ENCODE data around the gene C20orf204. TPM values are rescaled to one million over a fixed set of nuclear protein-coding genes. Genes with fewer than 3 reads are reported as not detected.

C20orf204 gene
- total RNA-seq, 2 experiments from 2014 or later, result 2.1 to 2.5 TPM

- Mint-ChIP-seq H3K9me3 (no peaks in the 10 kb centered on the region), H3K4me1 (peaks cover 14% of the 10 kb centered on the region), H3K36me3 (no peaks in the 10 kb centered on the region), H3K27me3 (peaks cover 27% of the 10 kb centered on the region), H3K4me3 (no peak overlapping the region), H3K27ac (no peak overlapping the region)
- DNase-seq, result no peak
These were observed 9.5 kb downstream of the C20orf204 start for GRCh38 chr20:64045346-64046011.

DNA sequence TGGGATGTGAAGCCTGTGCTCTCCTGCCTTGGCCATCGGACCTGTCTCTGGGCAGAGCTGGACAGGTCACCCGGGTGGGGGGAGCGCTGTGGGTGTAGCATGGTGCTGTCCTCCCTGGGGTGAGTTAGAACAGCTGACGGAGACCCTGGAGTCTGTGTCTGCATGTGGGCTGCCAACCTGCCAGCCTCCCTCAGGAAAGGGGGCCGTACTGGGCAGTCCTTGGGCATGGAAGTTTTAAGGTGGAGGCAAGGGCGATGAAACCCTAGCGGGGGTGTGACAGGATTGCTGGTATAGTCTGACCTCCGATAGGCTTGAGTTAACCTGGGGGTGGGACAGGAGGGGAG, 11.0 kb downstream of the C20orf204 start:
- no peaks in the 10 kb centered on the region for H3K9me3 Mint-ChIP-seq
- H3K27ac Mint-ChIP-seq, result no peak overlapping the region
- H3K36me3 Mint-ChIP-seq, result no peaks in the 10 kb centered on the region
- DNase-seq, result no peak
- no peak overlapping the region for H3K4me3 Mint-ChIP-seq
- peaks cover 7% of the 10 kb centered on the region for H3K4me1 Mint-ChIP-seq
- peaks cover 40% of the 10 kb centered on the region for H3K27me3 Mint-ChIP-seq

- H3K9me3 Mint-ChIP-seq, result no peaks in the 10 kb centered on the region
- peaks cover 5% of the 10 kb centered on the region for H3K4me1 Mint-ChIP-seq
- no peaks in the 10 kb centered on the region for H3K36me3 Mint-ChIP-seq
- H3K27ac Mint-ChIP-seq, result no peak overlapping the region
- DNase-seq, result no peak
- H3K4me3 Mint-ChIP-seq, result no peak overlapping the region
- peaks cover 46% of the 10 kb centered on the region for H3K27me3 Mint-ChIP-seq
These were observed 12.0 kb downstream of the C20orf204 start for GRCh38 chr20:64047968-64048401.

DNA sequence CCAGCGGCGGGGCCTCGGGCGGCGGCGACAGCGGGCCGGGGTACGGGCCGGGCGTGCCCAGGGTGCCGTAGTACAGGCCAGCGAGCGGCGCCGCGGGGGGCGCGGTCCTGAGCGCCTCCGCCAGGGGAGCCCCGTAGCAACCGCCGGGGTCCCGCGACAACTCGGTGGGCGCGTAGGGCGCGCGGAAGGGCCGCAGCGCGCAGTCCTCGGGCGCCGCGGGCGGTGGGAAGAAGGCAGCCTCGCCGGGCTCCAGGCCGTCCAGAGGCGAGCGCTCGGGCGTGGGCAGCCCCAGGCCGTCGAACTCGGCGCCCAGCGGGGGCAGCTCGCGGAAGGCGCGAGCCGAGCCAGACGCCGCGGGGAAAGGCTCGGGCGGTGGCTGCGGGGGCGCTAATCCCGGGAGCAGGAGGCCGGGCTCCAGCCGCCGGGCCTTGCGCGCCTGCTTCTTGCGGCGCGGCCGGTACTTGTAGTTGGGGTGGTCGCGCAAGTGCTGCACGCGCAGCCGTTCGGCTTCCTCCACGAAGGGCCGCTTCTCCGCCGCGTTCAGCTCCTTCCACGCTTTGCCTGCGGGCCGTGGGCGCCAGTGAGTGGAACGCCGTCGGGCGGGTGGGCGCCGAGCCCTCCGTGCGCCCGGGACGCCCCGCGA, 12.5 kb downstream of the C20orf204 start:
- Mint-ChIP-seq H3K4me1 (peaks cover 5% of the 10 kb centered on the region), H3K4me3 (no peak overlapping the region), H3K9me3 (no peaks in the 10 kb centered on the region), H3K27ac (no peak overlapping the region), H3K36me3 (no peaks in the 10 kb centered on the region), H3K27me3 (peaks cover 51% of the 10 kb centered on the region)
- DNase-seq, result no peak

DNA sequence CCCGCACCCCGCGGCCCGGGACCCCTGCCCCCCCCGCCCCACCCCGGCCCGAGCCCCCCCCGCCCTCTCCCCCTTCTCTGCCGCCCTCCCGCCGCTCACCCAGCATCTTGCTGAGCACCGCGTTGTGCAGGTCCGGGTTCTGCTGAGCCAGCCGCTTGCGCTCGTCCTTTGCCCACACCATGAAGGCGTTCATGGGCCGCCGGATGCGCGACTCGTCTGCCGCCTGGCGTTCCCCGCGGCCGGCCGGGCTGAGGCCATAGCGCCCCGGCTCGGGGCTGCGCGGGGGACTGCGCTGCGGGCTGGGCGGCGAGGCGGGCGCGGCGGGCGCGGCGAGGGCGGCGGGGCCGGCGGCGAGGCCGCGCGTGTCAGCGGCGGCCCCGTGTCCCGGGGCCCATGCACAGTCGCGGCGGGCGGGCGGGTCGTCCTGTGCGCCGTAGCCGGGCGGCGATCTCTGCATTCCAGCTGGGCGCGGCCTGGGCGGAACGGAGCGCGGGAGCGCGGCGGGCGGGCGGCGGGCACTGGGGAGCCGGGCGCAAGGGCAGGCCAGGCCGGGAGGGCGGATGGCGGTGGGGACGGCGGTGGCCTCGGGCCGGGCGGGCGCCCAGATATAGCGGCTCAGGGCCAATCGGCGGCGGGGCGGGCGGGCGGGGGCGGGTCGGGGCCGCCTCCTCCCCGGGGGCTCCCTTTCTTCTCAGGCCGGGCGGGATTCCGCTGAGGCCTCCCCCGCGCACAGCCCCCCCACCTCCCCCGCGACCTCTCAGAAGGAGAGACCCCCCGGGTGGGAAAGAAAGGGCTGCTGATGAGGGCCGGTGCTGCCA, 13.3 kb downstream of the C20orf204 start, which contains the start of gene SOX18:
Gene SOX18, minus strand, starts transcription at position 580 of the 818 bp plus-strand sequence. Its CDS starts 123 bp downstream, at position 457.
- no peaks in the 10 kb centered on the region for H3K36me3 Mint-ChIP-seq
- no peak within 1 kb of the TSS for H3K4me3 Mint-ChIP-seq
- H3K4me1 Mint-ChIP-seq, result peaks cover 5% of the 10 kb centered on the region
- no peaks in the 10 kb centered on the region for H3K9me3 Mint-ChIP-seq
- peak; percentile 51 for DNase-seq
- no peak within 1 kb of the TSS for H3K27ac Mint-ChIP-seq
- H3K27me3 Mint-ChIP-seq, result peaks cover 54% of the 10 kb centered on the region

GRCh38 chr20:64049878-64050260, 13.9 kb downstream of the C20orf204 start:
- Mint-ChIP-seq H3K27me3 (peaks cover 54% of the 10 kb centered on the region), H3K4me1 (peaks cover 5% of the 10 kb centered on the region), H3K36me3 (no peaks in the 10 kb centered on the region), H3K27ac (no peak overlapping the region), H3K9me3 (no peaks in the 10 kb centered on the region), H3K4me3 (no peak overlapping the region)
- DNase-seq, result no peak

DNA sequence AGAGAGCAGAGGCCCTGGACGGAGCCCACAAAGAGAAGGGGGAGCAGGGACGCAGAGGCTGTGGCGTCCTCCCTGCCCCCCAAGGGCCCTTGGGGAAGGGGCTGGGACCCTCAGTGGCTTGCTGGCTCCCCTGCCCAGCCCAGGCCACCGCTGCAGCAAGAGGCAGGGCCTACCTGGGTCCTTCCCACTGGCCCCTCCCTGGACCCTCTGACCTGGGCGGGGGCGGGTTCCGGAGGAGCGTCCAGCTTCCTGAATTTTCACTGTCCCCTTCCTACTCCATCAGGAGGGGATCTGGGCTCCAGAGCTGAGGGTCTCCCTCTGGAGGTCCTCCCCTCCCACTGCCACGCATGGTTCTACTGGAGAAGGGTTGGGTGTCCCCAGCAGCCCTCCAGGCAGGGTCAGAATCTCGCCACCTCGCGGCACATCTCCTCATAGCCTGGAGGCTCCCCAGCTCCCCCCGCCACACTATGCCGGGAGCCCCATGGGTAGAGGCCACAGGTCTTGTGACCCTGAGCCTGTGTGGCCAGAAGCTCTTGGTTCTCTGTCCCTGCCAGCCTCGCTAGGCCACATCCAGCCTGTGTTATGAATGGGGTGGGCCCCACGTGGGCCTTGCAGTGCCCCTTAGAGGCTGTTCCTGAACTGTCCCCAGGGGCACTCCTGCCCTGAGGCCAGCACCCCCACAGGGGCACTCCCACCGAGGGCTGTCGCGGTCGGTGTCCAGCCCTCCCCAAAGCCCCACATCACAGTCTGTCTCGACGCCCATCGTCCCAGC, 14.5 kb downstream of the C20orf204 start:
- H3K27me3 Mint-ChIP-seq, result peaks cover 54% of the 10 kb centered on the region
- no peak overlapping the region for H3K4me3 Mint-ChIP-seq

GRCh38 chr20:64051033-64051452, 15.1 kb downstream of the C20orf204 start:
- peaks cover 54% of the 10 kb centered on the region for H3K27me3 Mint-ChIP-seq
- peaks cover 2% of the 10 kb centered on the region for H3K4me1 Mint-ChIP-seq
- no peak overlapping the region for H3K4me3 Mint-ChIP-seq
- no peaks in the 10 kb centered on the region for H3K9me3 Mint-ChIP-seq
- no peak overlapping the region for H3K27ac Mint-ChIP-seq
- H3K36me3 Mint-ChIP-seq, result no peaks in the 10 kb centered on the region
- no peak for DNase-seq

More for the DNA sequence above, 14.5 kb downstream of the C20orf204 start:
- Mint-ChIP-seq H3K4me1 (peaks cover 5% of the 10 kb centered on the region), H3K27ac (no peak overlapping the region), H3K36me3 (no peaks in the 10 kb centered on the region), H3K9me3 (no peaks in the 10 kb centered on the region)
- DNase-seq, result no peak

- Mint-ChIP-seq H3K36me3 (no peaks in the 10 kb centered on the region), H3K27ac (no peak overlapping the region), H3K27me3 (peaks cover 48% of the 10 kb centered on the region), H3K9me3 (no peaks in the 10 kb centered on the region), H3K4me1 (peaks cover 2% of the 10 kb centered on the region), H3K4me3 (no peak overlapping the region)
- no peak for DNase-seq
These were observed 15.8 kb downstream of the C20orf204 start for GRCh38 chr20:64051561-64052325.

DNA sequence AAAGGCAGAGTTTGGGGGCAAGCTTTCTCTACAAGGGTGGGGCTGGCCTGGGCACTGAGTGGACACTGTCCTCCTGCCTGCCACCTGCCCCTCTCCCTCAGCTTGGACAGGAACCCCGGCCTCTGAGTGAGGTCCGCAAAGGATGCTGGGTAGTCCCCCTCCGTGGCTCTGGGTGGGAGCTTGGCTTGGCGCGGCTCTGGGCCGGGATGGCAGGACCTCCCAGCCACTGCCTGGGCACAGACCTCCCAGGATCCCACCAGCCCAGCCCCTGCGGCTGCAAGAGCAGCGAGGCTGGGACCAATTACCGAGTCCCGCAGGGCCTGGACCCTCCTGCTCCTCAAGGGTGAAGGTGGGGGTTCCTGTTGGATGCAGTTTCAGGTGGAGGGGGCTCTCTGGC, 16.3 kb downstream of the C20orf204 start:
- DNase-seq, result no peak
- no peaks in the 10 kb centered on the region for H3K36me3 Mint-ChIP-seq
- no peaks in the 10 kb centered on the region for H3K9me3 Mint-ChIP-seq
- H3K4me3 Mint-ChIP-seq, result no peak overlapping the region
- H3K27ac Mint-ChIP-seq, result no peak overlapping the region
- H3K4me1 Mint-ChIP-seq, result peaks cover 3% of the 10 kb centered on the region
- peaks cover 42% of the 10 kb centered on the region for H3K27me3 Mint-ChIP-seq

DNA sequence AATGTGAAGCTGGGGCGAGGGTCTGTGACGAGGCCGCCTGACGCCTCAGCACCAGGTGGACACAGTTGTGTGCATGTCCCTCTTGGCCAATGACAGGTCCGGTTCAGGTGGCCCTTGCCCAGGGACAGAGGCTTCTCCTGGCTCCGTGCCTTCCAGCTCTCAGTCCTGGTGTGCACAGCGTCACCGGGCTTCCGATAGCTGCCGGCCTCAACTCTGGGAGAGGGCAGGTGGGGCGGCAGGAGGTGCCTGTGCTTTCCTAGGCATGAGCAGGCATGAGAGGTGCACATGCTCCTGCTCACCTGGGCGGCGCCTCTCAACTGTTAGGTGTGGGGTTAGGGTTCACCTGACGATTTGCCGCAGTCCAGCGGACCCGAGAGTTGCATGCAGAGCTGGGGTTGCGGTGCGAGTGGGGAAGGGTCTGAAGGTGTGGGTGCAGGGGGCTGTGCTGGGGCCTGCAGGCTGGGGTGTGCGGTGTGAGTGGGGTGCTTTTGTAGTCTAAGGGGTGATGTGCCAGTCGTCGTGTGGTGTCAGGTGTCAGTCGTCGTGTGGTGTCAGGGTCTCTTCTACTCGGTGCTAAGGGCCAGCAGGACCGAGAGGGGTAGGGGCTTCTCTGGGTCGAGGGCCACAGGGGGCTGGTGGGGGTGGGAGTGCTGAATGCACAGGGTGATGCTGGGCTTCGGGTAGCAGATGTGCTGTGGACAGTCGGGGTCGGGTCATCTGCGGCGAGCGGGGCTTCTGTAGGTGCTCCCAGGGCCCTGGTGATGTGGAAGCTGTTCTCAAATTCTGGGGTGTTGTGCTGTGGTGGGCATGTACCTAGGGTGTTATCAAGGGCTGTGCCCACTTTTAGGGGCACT, 17.2 kb downstream of the C20orf204 start:
- H3K4me3 Mint-ChIP-seq, result no peak overlapping the region
- H3K4me1 Mint-ChIP-seq, result peaks cover 7% of the 10 kb centered on the region
- no peak for DNase-seq
- no peaks in the 10 kb centered on the region for H3K36me3 Mint-ChIP-seq
- H3K9me3 Mint-ChIP-seq, result no peaks in the 10 kb centered on the region
- H3K27me3 Mint-ChIP-seq, result peaks cover 36% of the 10 kb centered on the region
- no peak overlapping the region for H3K27ac Mint-ChIP-seq

GRCh38 chr20:64053841-64054661, 18.1 kb downstream of the C20orf204 start:
- Mint-ChIP-seq H3K27ac (no peak overlapping the region), H3K27me3 (peaks cover 33% of the 10 kb centered on the region), H3K4me3 (no peak overlapping the region)

GRCh38 chr20:64055396-64055892, 19.5 kb downstream of the C20orf204 start:
- Mint-ChIP-seq H3K4me3 (no peak overlapping the region), H3K36me3 (no peaks in the 10 kb centered on the region), H3K27ac (no peak overlapping the region), H3K27me3 (peaks cover 27% of the 10 kb centered on the region), H3K4me1 (peaks cover 9% of the 10 kb centered on the region), H3K9me3 (no peaks in the 10 kb centered on the region)
- DNase-seq, result no peak

More at GRCh38 chr20:64053841-64054661, 18.1 kb downstream of the C20orf204 start:
- no peak for DNase-seq
- Mint-ChIP-seq H3K36me3 (no peaks in the 10 kb centered on the region), H3K9me3 (no peaks in the 10 kb centered on the region), H3K4me1 (peaks cover 9% of the 10 kb centered on the region)

Measured in activated naive CD8-positive, alpha-beta T cell treated with anti-CD3 and anti-CD28 coated beads for 36 hours (primary cell).